HG03064 (cell line): ENCODE results near the gene CASK.

ENCODE experiments used
- ATAC-seq: cut with Tn5 transposase; IDR thresholded peaks from one replicate; pipeline ENCODE4 v1.9.1; 2021; ENCODE audit warnings: low read depth; ENCODE audit not compliant: unreplicated experiment

Gene CASK

GRCh38 chrX:41857670-41858069 lies 65.7 kb downstream of the CASK start:
- no peak for ATAC-seq

GRCh38 chrX:41846714-41847113 lies 76.6 kb downstream of the CASK start:
- no peak for ATAC-seq

- no peak for ATAC-seq
These were observed 85.9 kb downstream of the CASK start for GRCh38 chrX:41837270-41837944.

- ATAC-seq, result no peak
These were observed 94.5 kb downstream of the CASK start for GRCh38 chrX:41828826-41829225.

GRCh38 chrX:41827886-41828285 lies 95.5 kb downstream of the CASK start:
- ATAC-seq, result no peak

- no peak for ATAC-seq
These were observed 97.6 kb downstream of the CASK start for GRCh38 chrX:41825796-41826195.

- no peak for ATAC-seq
These were observed 98.8 kb downstream of the CASK start for GRCh38 chrX:41824551-41824950.

- ATAC-seq, result no peak
These were observed 100.0 kb downstream of the CASK start for GRCh38 chrX:41823402-41823801.

GRCh38 chrX:41822892-41823291 lies 100.5 kb downstream of the CASK start:
- no peak for ATAC-seq

- ATAC-seq, result no peak
These were observed 115.3 kb downstream of the CASK start for GRCh38 chrX:41808047-41808446.

GRCh38 chrX:41802958-41803357 lies 120.4 kb downstream of the CASK start:
- ATAC-seq, result no peak

- no peak for ATAC-seq
These were observed 123.7 kb downstream of the CASK start for GRCh38 chrX:41799661-41800060.

GRCh38 chrX:41796577-41796976 lies 126.8 kb downstream of the CASK start:
- no peak for ATAC-seq

GRCh38 chrX:41796046-41796445 lies 127.3 kb downstream of the CASK start:
- no peak for ATAC-seq

GRCh38 chrX:41789374-41789773 lies 134.0 kb downstream of the CASK start:
- ATAC-seq, result no peak

GRCh38 chrX:41785685-41786084 lies 137.7 kb downstream of the CASK start:
- ATAC-seq, result no peak

- ATAC-seq, result no peak
These were observed 141.9 kb downstream of the CASK start for GRCh38 chrX:41781500-41781899.

GRCh38 chrX:41779941-41780340 lies 143.4 kb downstream of the CASK start:
- ATAC-seq, result no peak

GRCh38 chrX:41779030-41779564 lies 144.3 kb downstream of the CASK start:
- no peak for ATAC-seq

- ATAC-seq, result no peak
These were observed 161.7 kb downstream of the CASK start for GRCh38 chrX:41761702-41762101.

- ATAC-seq, result no peak
These were observed 162.2 kb downstream of the CASK start for GRCh38 chrX:41761169-41761568.

- ATAC-seq, result no peak
These were observed 163.5 kb downstream of the CASK start for GRCh38 chrX:41759817-41760216.

GRCh38 chrX:41758401-41758800 lies 165.0 kb downstream of the CASK start:
- ATAC-seq, result no peak
